Lung microvascular endothelial cell (primary cell): ENCODE results near the gene TSPO2. TPM values are rescaled to one million over a fixed set of nuclear protein-coding genes. Genes with fewer than 3 reads are reported as not detected.
A peak's percentile ranks its signal among the peaks of the same experiment; 100 is the strongest.

ENCODE experiments used
- DNase-seq, 2 donors: peaks; one replicate each; pipeline versions ENCODE4 v3.0.0 to v3.0.0-alpha.2; 2010; ENCODE audit warnings: low read depth in 2 of 2
- total RNA-seq: library from RNA; depleted of rRNA; stranded (reverse); fragments of >200 nt; gene quantifications from 2 replicates; pipeline ENCODE4 v1.2.1, GENCODE V29; 2014

The TSPO2 gene
- total RNA-seq, 1 donor from 2014 or later: not detected

DNA sequence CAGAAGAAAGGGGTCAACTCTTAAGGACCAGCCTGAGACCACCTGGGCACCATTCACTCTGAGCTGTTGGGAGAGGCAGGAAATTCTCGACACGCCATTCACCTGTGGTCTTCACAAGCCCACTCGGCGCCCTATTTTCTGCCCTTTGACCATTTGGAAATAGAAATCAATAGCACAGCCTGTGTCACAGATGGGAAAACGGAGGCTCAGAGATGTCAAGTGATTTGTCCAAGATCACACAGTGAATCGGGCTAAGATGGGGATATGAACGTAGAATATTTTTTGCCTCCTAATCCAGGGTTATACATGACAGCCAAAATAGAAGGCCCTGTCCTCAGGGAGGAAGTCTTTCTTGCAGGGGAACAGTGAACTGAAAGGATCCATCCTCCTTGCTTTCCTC, 7.7 kb downstream of the TSPO2 start:
- DNase-seq: no peak

DNA sequence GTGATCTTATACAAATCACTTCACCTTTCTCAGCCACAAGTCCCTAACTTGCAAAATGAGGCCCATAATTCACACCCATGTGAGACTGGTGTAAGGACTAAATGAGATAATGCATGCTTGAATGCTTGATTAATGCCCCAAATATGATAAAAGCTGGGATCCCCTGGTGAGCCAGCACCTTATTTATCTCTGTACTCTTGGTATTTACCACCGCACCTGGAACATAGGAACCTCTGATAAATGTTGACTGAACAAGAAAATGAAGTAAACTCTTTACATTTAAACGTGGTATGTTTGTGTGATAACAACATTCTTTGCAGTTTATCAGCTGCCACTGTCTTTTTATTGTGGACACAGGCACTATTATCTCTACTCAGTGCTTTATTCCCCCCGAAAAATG, 8.3 kb downstream of the TSPO2 start:
- DNase-seq: no peak

DNA sequence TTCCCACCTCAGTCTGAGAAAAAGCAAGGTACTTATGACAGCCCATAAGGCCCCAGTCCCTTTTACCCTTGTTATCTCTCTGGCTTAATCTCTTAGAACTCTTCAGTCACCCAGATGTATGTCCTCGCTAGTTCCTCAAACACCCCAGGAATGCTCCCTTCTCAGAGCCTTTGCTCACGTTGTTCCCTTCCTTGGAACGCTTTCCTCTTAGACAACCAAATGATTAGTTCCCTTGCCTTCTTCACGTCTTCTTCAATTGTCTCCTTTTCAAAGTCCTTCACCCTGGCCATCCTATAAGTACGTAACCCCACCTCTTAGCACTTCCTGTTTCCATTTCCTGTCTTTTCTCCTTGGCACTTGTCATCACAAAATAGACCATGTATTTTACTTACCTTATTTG, 9.6 kb downstream of the TSPO2 start:
- no peak for DNase-seq

- DNase-seq: no peak
These were observed 10.8 kb downstream of the TSPO2 start, which contains the start of gene APOBEC2 for GRCh38 chr6:41053041-41053440. Gene APOBEC2 (plus strand): TSS chr6:41053202. CDS start chr6:41053348, 146 bp downstream.

- DNase-seq: no peak
These were observed 12.2 kb downstream of the TSPO2 start for GRCh38 chr6:41054511-41054910.

DNA sequence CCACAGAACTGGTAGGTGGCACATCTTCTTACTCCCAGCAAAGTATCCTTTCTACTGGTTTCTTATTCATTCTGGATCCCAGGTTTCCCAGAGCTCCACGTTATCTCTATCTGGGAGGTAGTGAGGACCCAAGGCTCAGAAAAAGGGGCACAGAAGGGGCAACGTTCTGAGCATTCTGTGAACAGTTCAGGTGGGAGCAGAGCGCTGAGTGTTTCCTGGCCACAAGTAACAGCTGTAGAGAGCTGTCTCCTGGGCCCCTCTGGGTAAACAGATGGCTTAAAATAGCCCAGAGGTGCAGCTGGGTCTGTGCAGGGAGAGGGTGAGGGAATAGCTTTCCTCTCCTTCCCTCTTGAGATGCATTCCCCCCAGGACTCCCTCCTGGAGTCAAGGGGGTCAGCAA, 12.9 kb downstream of the TSPO2 start:
- DNase-seq: no peak

GRCh38 chr6:41056768-41057490, 14.7 kb downstream of the TSPO2 start:
- no peak for DNase-seq

- no peak for DNase-seq
These were observed 16.5 kb downstream of the TSPO2 start for GRCh38 chr6:41058783-41059181.

GRCh38 chr6:41059556-41059955, 17.3 kb downstream of the TSPO2 start:
- DNase-seq: no peak

DNA sequence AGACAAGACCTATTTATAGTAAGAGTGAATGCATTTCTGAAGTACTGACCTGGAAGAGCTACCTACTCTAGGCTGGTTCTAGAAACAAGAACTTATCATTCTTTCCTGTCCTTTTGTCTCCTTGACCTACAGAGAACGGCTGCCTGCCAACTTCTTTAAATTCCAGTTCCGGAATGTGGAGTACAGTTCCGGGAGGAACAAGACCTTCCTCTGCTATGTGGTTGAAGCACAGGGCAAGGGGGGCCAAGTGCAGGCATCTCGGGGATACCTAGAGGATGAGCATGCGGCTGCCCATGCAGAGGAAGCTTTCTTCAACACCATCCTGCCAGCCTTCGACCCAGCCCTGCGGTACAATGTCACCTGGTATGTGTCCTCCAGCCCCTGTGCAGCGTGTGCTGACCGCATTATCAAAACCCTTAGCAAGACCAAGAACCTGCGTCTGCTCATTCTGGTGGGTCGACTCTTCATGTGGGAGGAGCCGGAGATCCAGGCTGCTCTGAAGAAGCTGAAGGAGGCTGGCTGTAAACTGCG, 19.0 kb downstream of the TSPO2 start:
- DNase-seq: peak in 1 of 2 donors; percentile 52

- no peak for DNase-seq
These were observed 19.8 kb downstream of the TSPO2 start for GRCh38 chr6:41062056-41062455.

DNA sequence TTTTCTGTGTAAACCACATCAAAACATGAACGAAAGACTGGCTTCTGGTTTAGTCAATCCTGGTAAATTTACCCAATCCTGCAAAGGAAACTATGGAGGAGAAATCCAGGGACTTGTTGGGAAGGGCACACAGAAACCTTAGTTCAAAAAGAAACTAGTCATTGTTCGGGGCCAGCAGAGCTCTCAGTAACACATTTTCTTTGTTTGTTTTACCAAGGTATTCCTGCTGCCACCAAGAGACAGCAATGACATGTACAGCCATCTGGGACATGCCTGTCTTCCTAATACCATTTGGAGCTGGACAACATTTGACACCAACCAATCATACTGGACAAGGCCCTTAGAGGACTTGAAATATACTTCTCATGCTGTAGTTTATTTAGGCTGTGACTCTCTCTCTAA, 21.6 kb downstream of the TSPO2 start:
- DNase-seq: no peak

DNA sequence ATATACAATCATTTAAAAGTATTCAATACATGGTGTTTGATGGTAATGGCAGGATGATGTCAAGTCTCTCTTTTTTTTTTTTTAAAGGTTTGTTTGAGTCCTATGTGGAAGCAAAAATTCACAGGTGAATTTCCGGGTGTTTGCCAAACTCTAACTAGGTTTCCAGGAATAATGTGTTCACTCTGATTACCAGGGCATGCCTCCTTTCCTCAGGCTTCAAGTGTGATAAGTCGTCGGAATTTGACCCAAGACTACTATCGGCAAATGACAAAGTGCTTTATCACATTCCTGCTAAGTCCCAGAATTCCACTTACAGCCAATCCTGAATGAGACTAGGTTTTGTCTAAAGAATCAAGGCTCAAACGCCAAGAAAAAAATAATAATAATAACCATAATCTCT, 22.6 kb downstream of the TSPO2 start:
- DNase-seq: no peak

GRCh38 chr6:41065550-41066026, 23.3 kb downstream of the TSPO2 start:
- no peak for DNase-seq

DNA sequence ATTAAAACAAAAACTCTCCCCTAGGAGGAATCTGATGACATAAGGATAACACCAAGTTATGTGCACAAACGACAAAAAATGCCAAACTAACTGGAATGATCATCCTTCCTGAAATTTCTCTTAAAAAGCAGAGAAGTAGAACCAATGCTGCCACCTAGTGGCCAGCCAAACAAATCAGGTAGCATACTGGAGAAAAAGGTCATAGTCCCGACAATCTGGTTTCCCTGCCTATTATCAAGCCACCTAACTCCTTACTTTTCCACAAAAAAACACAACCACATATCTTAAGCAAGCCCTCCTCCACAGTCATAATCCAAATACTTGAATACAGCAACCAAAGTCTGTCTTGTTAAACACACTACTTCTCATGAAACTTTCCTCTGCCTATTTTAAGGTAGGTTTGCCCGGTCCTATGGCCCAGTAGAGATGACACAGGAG, 24.6 kb downstream of the TSPO2 start:
- DNase-seq: peak; percentile 87 to 90

GRCh38 chr6:41071501-41071922, 29.2 kb downstream of the TSPO2 start:
- DNase-seq: no peak

GRCh38 chr6:41071923-41072835, 29.9 kb downstream of the TSPO2 start, which contains the start of gene OARD1:
Gene OARD1 (minus strand): TSS chr6:41072356. CDS start chr6:41071634, 722 bp downstream.
- DNase-seq: peak; percentile 100

- DNase-seq: no peak
These were observed 30.6 kb downstream of the TSPO2 start, which contains the start of gene NFYA for GRCh38 chr6:41072836-41073202. Gene NFYA (plus strand): TSS chr6:41072974. CDS start chr6:41079090, 6,116 bp downstream.

GRCh38 chr6:41073203-41073967, 31.1 kb downstream of the TSPO2 start:
- peak; percentile 84 to 92 for DNase-seq

GRCh38 chr6:41073968-41074691, 31.9 kb downstream of the TSPO2 start:
- DNase-seq: peak; percentile 20 to 29
